ENCODE measurements around the gene TIAM1.
A peak's percentile ranks its signal among the peaks of the same experiment; 100 is the strongest.

TIAM1 gene

GRCh38 chr21:31354122-31354521, 10.1 kb upstream of the TIAM1 start:
- DNase-seq (ENCODE audit: low read depth in 2 of 2): peak in 1 of 2 donors; percentile 8

GRCh38 chr21:31352836-31353235, 8.8 kb upstream of the TIAM1 start:
- DNase-seq (ENCODE audit: low read depth in 2 of 2): no peak

- DNase-seq (ENCODE audit: low read depth in 2 of 2): no peak
Measured at GRCh38 chr21:31351960-31352359, 7.9 kb upstream of the TIAM1 start.

- no peak for DNase-seq (ENCODE audit: low read depth in 2 of 2)
Measured at GRCh38 chr21:31351438-31351837, 7.4 kb upstream of the TIAM1 start.

- DNase-seq (ENCODE audit: low read depth in 2 of 2): no peak
Measured at GRCh38 chr21:31349208-31349607, 5.1 kb upstream of the TIAM1 start.

- no peak for DNase-seq (ENCODE audit: low read depth in 2 of 2)
Measured at GRCh38 chr21:31348188-31348587, 4.1 kb upstream of the TIAM1 start.

- no peak for DNase-seq (ENCODE audit: low read depth in 2 of 2)
Measured at GRCh38 chr21:31347435-31348032, 3.5 kb upstream of the TIAM1 start.

GRCh38 chr21:31346256-31346821, 2.3 kb upstream of the TIAM1 start:
- DNase-seq (ENCODE audit: low read depth in 2 of 2): no peak

GRCh38 chr21:31345136-31345535, 1.1 kb upstream of the TIAM1 start:
- no peak for DNase-seq (ENCODE audit: low read depth in 2 of 2)

- DNase-seq (ENCODE audit: low read depth in 2 of 2): no peak
Measured at GRCh38 chr21:31343030-31343510, 991 bp downstream of the TIAM1 start.

- DNase-seq (ENCODE audit: low read depth in 2 of 2): no peak
Measured at GRCh38 chr21:31342348-31342747, 1.7 kb downstream of the TIAM1 start.

GRCh38 chr21:31340942-31341487, 3.0 kb downstream of the TIAM1 start:
- DNase-seq (ENCODE audit: low read depth in 2 of 2): no peak

- DNase-seq (ENCODE audit: low read depth in 2 of 2): no peak
Measured at GRCh38 chr21:31340514-31340913, 3.5 kb downstream of the TIAM1 start.

GRCh38 chr21:31339721-31340120, 4.3 kb downstream of the TIAM1 start:
- no peak for DNase-seq (ENCODE audit: low read depth in 2 of 2)

- no peak for DNase-seq (ENCODE audit: low read depth in 2 of 2)
Measured at GRCh38 chr21:31338908-31339368, 5.1 kb downstream of the TIAM1 start.

- no peak for DNase-seq (ENCODE audit: low read depth in 2 of 2)
Measured at GRCh38 chr21:31337996-31338907, 5.8 kb downstream of the TIAM1 start.

- no peak for DNase-seq (ENCODE audit: low read depth in 2 of 2)
Measured at GRCh38 chr21:31337086-31337485, 7.0 kb downstream of the TIAM1 start.

GRCh38 chr21:31336739-31337040, 7.4 kb downstream of the TIAM1 start:
- no peak for DNase-seq (ENCODE audit: low read depth in 2 of 2)

- DNase-seq (ENCODE audit: low read depth in 2 of 2): peak in 1 of 2 donors; percentile 13
Measured at GRCh38 chr21:31335957-31336738, 7.9 kb downstream of the TIAM1 start.

GRCh38 chr21:31334648-31335121, 9.4 kb downstream of the TIAM1 start:
- DNase-seq (ENCODE audit: low read depth in 2 of 2): no peak

- DNase-seq (ENCODE audit: low read depth in 2 of 2): no peak
Measured at GRCh38 chr21:31332525-31332924, 11.5 kb downstream of the TIAM1 start.

- no peak for DNase-seq (ENCODE audit: low read depth in 2 of 2)
Measured at GRCh38 chr21:31331231-31331630, 12.8 kb downstream of the TIAM1 start.

Data from stimulated activated CD4-positive, alpha-beta T cell treated with anti-CD3 and anti-CD28 coated beads, Interleukin-1b, Interleukin-23, amount 100 ng/mL, for 4 hours (primary cell).